Right lobe of liver (tissue), 6 donors: ENCODE results near the gene PIGC. TPM values are rescaled to one million over a fixed set of nuclear protein-coding genes. Genes with fewer than 3 reads are reported as not detected.

ENCODE experiments used
- ATAC-seq, 4 donors: fragments of 200-7000 bp; cut with Tn5 transposase; one replicate each; pipeline ENCODE4 v1.9.1; 2020; ENCODE audit warnings: mild to moderate bottlenecking in 4 of 4, moderate library complexity in 4 of 4
- DNase-seq, 3 donors: peaks; one replicate each; pipeline ENCODE4 v3.0.0-alpha.2; 2020
- H3K27ac ChIP-seq, 3 donors: fragments of 200-600 bp; one replicate each; pipeline ENCODE4 v1.8.0; 2022
- H3K27me3 ChIP-seq, 2 donors: fragments of 200-600 bp; one replicate each; pipeline ENCODE4 v1.8.0; 2022
- H3K36me3 ChIP-seq, 4 donors: fragments of 200-600 bp; sonication (generic) in 1 of 4; one replicate each; pipeline versions ENCODE4 v1.5.1 to v1.8.0; 2017 to 2022; ENCODE audit warnings: control low read depth in 1 of 4
- H3K4me1 ChIP-seq, 4 donors: fragments of 200-600 bp; sonication (generic) in 1 of 4; one replicate each; pipeline versions ENCODE4 v1.5.1 to v1.8.0; 2017 to 2022; ENCODE audit warnings: control low read depth in 1 of 4
- H3K4me3 ChIP-seq, 3 donors: fragments of 200-600 bp; one replicate each; pipeline ENCODE4 v1.8.0; 2022
- H3K9me3 ChIP-seq, 4 donors: fragments of 200-600 bp; sonication (generic) in 1 of 4; one replicate each; pipeline versions ENCODE4 v1.5.1 to v1.8.0; 2017 to 2022; ENCODE audit warnings: control low read depth in 1 of 4
- POLR2A ChIP-seq: fragments of 450-650 bp; IDR thresholded peaks from one replicate; pipeline ENCODE4 v1.6.1; 2017; ENCODE audit warnings: antibody characterized with exemption, mild to moderate bottlenecking
- WGBS: methylation state at CpG from one replicate; pipeline ENCODE4 v1.1.6; 2018; ENCODE audit warnings: low coverage, low lambda C conversion rate; ENCODE audit not compliant: insufficient coverage; ENCODE audit errors: missing lambda C conversion rate; 5-methylcytosine and 5-hydroxymethylcytosine counted together
- intact Hi-C, 2 donors: fragments of 100-400 bp; cut with DNase I; formaldehyde crosslinking; loops; one replicate each; pipeline versions ENCODE4 v1.11.2 to v1.14.1; 2022
- total RNA-seq, 6 experiments: library from RNA; depleted of rRNA in 2 of 6; stranded (reverse); fragments of >200 nt in 2 of 6; fragmentation: NEBNext Ultra II Directional in 3 of 6; extraction: Animal tissue kit (Norgen Biotek cat#: 25700) in 3 of 6; gene quantifications; one replicate each; pipeline versions ENCODE4 v1.1.0 to v1.2.4, GENCODE V29; 2016 to 2023
- TF ChIP-seq, protein P1 (sequence below), 4 donors: fragments of 200-600 bp in 3 of 4; fragments of 450-650 bp in 1 of 4; IDR thresholded peaks; one replicate each; pipeline versions ENCODE4 v1.5.1 to v1.8.0; 2016 to 2022; ENCODE audit warnings: antibody characterized with exemption in 4 of 4, mild to moderate bottlenecking in 2 of 4
- donor health status: DM: no; HTN: yes; CAD: no.
- donor health status: DM: no; HTN: no; CAD: no.
- donor health status: DM: no; HTN: no; CAD: no.
- donor health status: DM: no; HTN: yes; CAD: no.
- donor health status: DM: no; HTN: yes; CAD: no.

Gene PIGC
- total RNA-seq, 6 experiments from 2014 or later = 6.7 to 12.0 (median 8.7) TPM

DNA sequence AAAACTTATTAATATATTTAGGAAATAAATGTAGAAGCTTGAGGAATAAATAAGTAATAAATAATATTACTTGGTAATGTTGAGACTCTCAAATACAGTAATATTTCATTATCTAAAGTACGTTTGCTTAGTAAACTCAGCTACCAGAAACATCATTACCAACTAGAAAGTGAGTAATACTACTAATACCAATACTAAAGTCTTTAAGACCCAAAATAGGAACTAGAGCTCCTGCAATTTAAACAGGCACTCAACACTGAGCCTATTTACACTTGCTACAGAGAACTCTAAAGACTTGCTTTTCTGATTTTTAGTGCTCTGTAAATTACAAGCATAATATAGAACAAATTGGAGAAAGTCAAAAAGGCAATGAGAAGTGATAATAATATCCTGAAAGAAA lies 36.9 kb downstream of the PIGC start:
- H3K27ac ChIP-seq = no peak overlapping the region
- ATAC-seq (no peak), DNase-seq (no peak)
- no peaks in the 10 kb centered on the region for H3K36me3 ChIP-seq
- no peaks in the 10 kb centered on the region for H3K9me3 ChIP-seq
- H3K4me1 ChIP-seq = no peaks in the 10 kb centered on the region
- 88% methylated on average over 1 of the region's 1 CpG for WGBS
- no peak overlapping the region for H3K4me3 ChIP-seq
- TF ChIP-seq, protein P1, sequence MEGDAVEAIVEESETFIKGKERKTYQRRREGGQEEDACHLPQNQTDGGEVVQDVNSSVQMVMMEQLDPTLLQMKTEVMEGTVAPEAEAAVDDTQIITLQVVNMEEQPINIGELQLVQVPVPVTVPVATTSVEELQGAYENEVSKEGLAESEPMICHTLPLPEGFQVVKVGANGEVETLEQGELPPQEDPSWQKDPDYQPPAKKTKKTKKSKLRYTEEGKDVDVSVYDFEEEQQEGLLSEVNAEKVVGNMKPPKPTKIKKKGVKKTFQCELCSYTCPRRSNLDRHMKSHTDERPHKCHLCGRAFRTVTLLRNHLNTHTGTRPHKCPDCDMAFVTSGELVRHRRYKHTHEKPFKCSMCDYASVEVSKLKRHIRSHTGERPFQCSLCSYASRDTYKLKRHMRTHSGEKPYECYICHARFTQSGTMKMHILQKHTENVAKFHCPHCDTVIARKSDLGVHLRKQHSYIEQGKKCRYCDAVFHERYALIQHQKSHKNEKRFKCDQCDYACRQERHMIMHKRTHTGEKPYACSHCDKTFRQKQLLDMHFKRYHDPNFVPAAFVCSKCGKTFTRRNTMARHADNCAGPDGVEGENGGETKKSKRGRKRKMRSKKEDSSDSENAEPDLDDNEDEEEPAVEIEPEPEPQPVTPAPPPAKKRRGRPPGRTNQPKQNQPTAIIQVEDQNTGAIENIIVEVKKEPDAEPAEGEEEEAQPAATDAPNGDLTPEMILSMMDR (IDR thresholded peaks at IDR 0.05) = no peak
- no peak for TF ChIP-seq POLR2A
- intact Hi-C loops = no loop called here
- H3K27me3 ChIP-seq = no peaks in the 10 kb centered on the region

DNA sequence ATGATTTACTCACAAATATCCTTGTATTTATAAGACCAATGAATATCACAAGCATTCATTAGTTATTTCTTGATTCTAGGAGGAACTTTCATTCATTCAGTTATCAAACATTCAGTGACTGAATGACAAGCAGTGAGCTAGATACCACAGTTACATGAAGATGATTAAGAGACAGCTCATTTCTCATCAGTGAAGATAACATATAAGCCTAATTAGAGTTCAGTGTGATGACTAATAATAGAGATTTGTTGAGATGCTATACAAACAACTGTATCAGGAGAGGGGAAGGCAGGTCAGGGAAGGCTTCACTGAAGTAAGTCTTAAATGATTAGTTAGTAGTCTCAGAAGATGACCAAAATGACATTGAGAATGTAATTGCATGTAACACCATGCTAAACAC lies 38.0 kb downstream of the PIGC start:
- H3K4me1 ChIP-seq = no peaks in the 10 kb centered on the region
- no peak for DNase-seq
- TF ChIP-seq, protein P1 (IDR thresholded peaks at IDR 0.05) = no peak
- TF ChIP-seq POLR2A = no peak
- intact Hi-C loops = no loop called here
- H3K9me3 ChIP-seq = no peaks in the 10 kb centered on the region
- no peak overlapping the region for H3K4me3 ChIP-seq
- ATAC-seq = no peak
- H3K36me3 ChIP-seq = no peaks in the 10 kb centered on the region
- H3K27ac ChIP-seq = no peak overlapping the region
- H3K27me3 ChIP-seq = no peaks in the 10 kb centered on the region

DNA sequence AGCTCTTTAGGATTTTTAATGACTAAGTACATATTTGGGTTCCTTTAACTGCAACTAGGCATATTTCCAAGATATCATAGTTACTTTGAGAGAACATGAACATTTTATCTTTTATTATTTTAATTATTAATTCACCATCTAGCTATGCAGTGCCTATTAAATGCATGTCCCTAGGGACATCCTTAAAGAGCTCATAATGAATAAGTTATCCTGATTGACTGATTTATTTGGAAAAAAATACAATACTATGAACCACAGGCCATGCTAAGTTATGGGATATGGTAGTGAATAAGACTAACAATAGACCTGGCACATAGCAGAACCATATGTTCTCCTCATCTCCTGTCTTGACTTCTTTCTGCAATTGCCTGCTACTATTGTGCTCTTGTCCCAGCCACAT lies 39.7 kb downstream of the PIGC start:
- Histone ChIP-seq H3K9me3 (no peaks in the 10 kb centered on the region), H3K36me3 (no peaks in the 10 kb centered on the region), H3K27ac (no peak overlapping the region), H3K4me1 (no peaks in the 10 kb centered on the region), H3K4me3 (no peak overlapping the region), H3K27me3 (no peaks in the 10 kb centered on the region)
- no peak for DNase-seq
- no peak for ATAC-seq
- intact Hi-C loops = no loop called here
- TF ChIP-seq, protein P1 (IDR thresholded peaks at IDR 0.05) = no peak
- TF ChIP-seq POLR2A = no peak

DNA sequence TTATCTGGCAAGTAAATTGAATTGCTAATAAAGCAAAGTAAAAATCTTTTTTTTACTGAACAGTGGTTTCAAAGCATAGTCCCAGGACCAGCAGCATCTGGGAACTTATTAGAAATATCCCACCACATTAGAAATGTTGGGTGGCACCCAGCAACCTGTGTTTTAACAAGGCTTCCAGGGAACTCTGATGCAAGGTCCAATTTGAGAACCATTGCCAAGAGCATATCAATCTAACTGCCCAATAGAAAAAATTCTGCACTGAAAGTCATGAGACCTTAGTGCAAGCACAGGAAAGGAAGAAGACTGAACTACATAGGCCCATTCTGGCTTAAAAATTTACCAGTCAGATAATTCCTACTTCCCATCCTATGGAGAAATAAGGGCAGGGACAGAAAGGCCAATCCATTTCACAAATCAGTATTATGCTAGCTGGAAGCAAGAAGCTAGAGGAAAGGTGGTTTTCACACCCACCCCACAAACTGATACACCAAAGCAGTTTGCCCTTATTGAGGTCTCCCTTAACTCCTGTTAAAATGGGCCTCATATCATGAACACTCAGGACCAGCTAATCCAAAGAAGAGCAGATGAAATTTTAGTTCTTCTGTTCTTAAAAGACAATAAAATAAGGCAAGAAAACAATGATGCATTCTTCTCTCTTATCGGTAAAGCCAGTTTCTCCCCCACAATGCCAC lies 40.8 kb downstream of the PIGC start:
- TF ChIP-seq, protein P1 (IDR thresholded peaks at IDR 0.05) = no peak
- no peak for TF ChIP-seq POLR2A
- DNase-seq (no peak), ATAC-seq (no peak)
- Histone ChIP-seq H3K27me3 (no peaks in the 10 kb centered on the region), H3K4me3 (no peak overlapping the region), H3K27ac (no peak overlapping the region), H3K4me1 (no peaks in the 10 kb centered on the region), H3K9me3 (no peaks in the 10 kb centered on the region), H3K36me3 (no peaks in the 10 kb centered on the region)
- intact Hi-C loops = no loop called here
- 100% methylated on average over 1 of the region's 1 CpG for WGBS

DNA sequence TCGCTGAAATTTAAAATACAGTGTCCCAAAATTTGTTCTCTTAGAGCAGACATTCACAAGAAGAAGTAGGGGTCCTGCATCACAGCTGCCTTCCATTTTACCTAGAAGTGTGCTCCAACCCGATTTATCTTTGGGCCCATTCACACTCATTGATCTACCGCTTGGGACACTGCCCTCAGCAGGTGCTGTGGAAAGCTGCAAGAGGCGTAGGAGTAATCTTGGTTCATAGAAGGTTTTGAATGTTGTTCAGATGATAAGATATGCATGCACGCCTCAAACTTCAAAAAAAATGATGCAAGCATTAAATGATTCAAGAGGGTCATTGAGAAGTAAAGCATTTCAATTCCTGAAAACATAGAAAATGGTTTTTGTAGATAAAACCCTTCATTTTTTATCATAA lies 42.0 kb downstream of the PIGC start:
- 85% methylated on average over 5 of the region's 5 CpGs for WGBS
- intact Hi-C loops = no loop called here

More for the DNA sequence above, 42.0 kb downstream of the PIGC start:
- no peaks in the 10 kb centered on the region for H3K36me3 ChIP-seq
- TF ChIP-seq, protein P1 (IDR thresholded peaks at IDR 0.05) = peak in 1 of 4 donors; percentile 10
- TF ChIP-seq POLR2A = no peak
- H3K4me1 ChIP-seq = no peaks in the 10 kb centered on the region
- ATAC-seq (no peak), DNase-seq (no peak)
- H3K27me3 ChIP-seq = no peaks in the 10 kb centered on the region
- no peak overlapping the region for H3K27ac ChIP-seq
- H3K9me3 ChIP-seq = no peaks in the 10 kb centered on the region
- H3K4me3 ChIP-seq = no peak overlapping the region
